Subcutaneous adipose tissue (tissue), 4 donors: ENCODE measurements around the gene COA6. TPM values are rescaled to one million over a fixed set of nuclear protein-coding genes. Genes with fewer than 3 reads are reported as not detected.

ENCODE experiments used
- total RNA-seq, 4 donors: library from RNA; depleted of rRNA; stranded (reverse); fragments of >200 nt; gene quantifications; one replicate each; pipeline ENCODE4 v1.1.0, GENCODE V29; 2016
- TF ChIP-seq, protein P1 (sequence below): fragments of 450-650 bp; IDR thresholded peaks from one replicate; pipeline ENCODE4 v1.5.1; 2016; ENCODE audit warnings: low read depth, mild to moderate bottlenecking, control low read depth, antibody characterized with exemption, moderate library complexity

The COA6 gene
- total RNA-seq, 4 donors from 2014 or later: 15.1 to 24.8 (median 19.3) TPM

DNA sequence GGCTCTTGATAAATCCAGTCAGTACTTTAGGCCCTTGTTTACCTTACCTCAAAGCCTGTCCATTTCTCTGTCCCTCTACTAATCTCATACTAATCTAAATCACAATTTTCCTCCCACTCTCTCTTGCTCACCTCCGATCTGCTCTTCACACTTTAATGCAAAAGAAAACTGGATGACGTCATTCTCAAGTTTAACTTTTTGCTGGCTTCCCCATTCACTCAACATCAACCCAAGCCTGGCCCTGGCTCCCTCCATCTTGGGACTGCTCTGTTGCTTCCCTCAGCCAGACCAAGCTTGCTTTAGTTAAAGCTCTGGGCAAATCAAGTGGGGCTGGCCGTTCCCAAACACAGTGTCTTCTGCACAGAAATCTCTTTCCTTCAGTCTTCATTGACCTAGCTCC lies 29.7 kb downstream of the COA6 start:
- TF ChIP-seq, protein P1, sequence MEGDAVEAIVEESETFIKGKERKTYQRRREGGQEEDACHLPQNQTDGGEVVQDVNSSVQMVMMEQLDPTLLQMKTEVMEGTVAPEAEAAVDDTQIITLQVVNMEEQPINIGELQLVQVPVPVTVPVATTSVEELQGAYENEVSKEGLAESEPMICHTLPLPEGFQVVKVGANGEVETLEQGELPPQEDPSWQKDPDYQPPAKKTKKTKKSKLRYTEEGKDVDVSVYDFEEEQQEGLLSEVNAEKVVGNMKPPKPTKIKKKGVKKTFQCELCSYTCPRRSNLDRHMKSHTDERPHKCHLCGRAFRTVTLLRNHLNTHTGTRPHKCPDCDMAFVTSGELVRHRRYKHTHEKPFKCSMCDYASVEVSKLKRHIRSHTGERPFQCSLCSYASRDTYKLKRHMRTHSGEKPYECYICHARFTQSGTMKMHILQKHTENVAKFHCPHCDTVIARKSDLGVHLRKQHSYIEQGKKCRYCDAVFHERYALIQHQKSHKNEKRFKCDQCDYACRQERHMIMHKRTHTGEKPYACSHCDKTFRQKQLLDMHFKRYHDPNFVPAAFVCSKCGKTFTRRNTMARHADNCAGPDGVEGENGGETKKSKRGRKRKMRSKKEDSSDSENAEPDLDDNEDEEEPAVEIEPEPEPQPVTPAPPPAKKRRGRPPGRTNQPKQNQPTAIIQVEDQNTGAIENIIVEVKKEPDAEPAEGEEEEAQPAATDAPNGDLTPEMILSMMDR: no peak

DNA sequence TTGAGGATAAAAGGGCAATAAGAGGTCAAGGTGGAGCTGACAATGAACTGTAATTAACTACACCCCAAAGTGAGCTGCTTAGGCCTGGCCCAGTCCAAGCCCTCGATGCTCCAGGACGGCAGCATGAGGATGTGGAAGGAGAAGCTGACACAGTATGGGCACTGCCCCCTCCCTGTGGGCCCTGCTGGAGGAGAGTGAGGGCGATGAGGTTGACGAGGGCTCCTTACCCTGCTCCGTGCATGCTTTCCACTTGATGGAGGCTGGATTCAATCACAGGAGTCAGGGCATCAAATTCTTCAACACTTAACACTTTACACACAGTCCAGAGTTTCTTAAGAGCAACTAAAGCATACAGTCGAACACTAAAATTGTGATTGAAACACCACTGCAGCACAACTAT lies 32.4 kb downstream of the COA6 start:
- TF ChIP-seq, protein P1: no peak

DNA sequence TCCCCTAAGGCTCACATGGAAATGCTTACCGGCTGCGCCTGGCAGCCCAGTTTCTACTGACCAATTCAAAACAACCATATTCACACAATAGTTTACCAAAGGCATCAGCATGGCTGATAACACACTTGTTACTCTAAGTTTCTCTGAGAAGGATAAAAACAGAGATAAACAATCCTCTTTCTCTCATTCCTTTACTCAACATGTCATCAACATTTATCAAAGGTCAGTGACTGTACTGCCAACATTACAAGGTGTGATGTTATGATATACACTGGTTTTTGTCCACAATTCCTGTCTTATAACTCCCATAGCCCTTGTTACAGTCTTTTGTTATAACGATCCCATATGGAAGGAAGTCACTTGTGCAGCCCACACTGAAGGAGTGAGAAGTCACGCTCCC lies 33.6 kb downstream of the COA6 start:
- TF ChIP-seq, protein P1: no peak

DNA sequence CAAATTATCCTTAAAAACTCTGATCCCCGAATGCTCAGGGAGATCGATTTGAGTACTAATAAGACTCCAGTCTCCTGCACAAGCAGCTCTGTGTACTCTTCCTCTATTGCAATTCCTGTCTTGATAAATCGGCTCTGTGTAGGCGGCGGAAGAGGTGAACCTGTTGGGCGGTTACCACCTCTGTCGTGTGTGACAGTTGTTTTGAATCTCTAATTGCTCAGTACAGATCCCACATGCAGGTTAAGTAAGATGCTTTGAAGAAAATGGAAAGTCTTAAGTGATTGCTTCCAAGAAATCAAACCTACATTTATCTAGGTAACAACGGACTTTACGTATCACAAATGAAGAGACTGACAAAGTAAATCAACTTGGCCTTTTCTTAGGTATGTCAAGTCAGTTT lies 35.5 kb downstream of the COA6 start:
- TF ChIP-seq, protein P1: no peak

DNA sequence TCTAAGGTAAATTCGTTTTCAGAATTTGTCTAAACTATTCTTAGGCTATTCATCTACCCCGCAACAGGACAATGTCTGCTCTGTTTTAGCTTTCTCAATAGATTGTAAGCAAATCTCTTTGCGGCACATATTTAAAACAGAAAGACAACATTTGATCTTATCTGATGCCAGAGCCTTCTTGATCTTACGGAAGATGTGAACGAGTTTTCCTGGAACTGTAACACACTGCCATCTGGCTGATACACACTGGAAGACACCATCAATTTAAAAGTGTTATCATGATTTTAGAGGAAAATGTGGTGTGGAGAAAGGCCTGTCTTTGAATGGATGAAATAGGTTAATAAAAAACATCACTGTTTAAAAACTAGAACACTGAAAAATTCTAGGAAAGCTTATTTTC lies 36.1 kb downstream of the COA6 start:
- TF ChIP-seq, protein P1: no peak

DNA sequence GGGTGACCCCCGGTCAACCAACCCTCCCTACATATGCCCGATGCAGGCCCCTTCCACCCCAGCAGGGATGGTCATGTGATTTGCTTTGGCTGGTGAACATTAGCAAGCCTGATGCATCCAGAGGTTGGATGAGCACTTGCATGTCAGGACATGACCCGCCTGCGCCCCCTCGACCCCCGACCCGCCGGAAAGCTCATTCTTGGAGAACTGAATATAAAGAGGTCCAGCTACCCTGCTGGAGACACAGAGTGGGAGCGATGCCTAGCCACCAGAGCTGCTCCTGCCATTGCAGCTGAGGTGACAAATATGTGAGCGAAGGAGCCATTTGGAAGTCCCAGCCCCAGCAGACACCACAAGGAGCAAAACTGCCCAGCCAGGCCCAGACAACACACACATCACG lies 39.6 kb downstream of the COA6 start:
- TF ChIP-seq, protein P1: no peak

DNA sequence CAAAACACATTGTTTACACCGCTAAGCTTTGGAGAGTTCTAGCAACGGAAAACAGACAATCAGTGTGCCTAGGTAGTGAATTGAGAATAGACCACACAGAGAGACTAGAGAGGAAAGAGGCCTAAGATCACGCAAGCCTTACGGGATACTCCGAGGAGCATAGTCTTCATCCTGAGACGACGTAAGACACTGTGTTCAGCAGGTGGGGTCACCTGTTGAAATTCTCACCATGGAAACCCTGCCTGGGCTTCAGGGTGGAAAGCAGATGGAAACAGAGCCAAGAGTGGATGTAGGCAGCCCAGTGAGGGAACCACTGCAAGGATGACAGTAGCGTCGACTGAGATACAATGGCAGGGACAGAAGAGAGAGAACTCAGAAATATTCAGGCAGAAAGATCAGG lies 40.2 kb downstream of the COA6 start:
- TF ChIP-seq, protein P1: no peak
